HG02763 (cell line): ENCODE data around the gene THBS3.
"Not testable (repeated sequence)": the region's sequence is repeated elsewhere in the genome, so short reads cannot be mapped to it uniquely, and the experiment has no call there.

ENCODE experiments used
- ATAC-seq: cut with Tn5 transposase; IDR thresholded peaks from one replicate; pipeline ENCODE4 v1.9.1; 2021; ENCODE audit warnings: mild to moderate bottlenecking, moderate library complexity; ENCODE audit not compliant: unreplicated experiment

Gene THBS3

GRCh38 chr1:155192346-155193274, 15.1 kb downstream of the THBS3 start:
- no peak for ATAC-seq

- no peak for ATAC-seq
Observed at GRCh38 chr1:155191904-155192303, 15.8 kb downstream of the THBS3 start.

GRCh38 chr1:155189926-155190325, 17.8 kb downstream of the THBS3 start:
- not testable (repeated sequence) for ATAC-seq

- ATAC-seq = no peak
Observed at GRCh38 chr1:155188268-155188667, 19.4 kb downstream of the THBS3 start.

- no peak for ATAC-seq
Observed at GRCh38 chr1:155187456-155187891, 20.2 kb downstream of the THBS3 start.

GRCh38 chr1:155186794-155187455, 20.8 kb downstream of the THBS3 start:
- ATAC-seq = no peak

GRCh38 chr1:155186067-155186793, 21.5 kb downstream of the THBS3 start:
- ATAC-seq = no peak

- no peak for ATAC-seq
Observed at GRCh38 chr1:155185783-155186066, 22.0 kb downstream of the THBS3 start.

- ATAC-seq = peak; percentile 75
Observed at GRCh38 chr1:155184835-155185782, 22.6 kb downstream of the THBS3 start.

- no peak for ATAC-seq
Observed at GRCh38 chr1:155184351-155184811, 23.3 kb downstream of the THBS3 start.

GRCh38 chr1:155183775-155184221, 23.9 kb downstream of the THBS3 start:
- ATAC-seq = no peak

- ATAC-seq = no peak
Observed at GRCh38 chr1:155182052-155182550, 25.6 kb downstream of the THBS3 start.

GRCh38 chr1:155181371-155182051, 26.2 kb downstream of the THBS3 start:
- no peak for ATAC-seq

- ATAC-seq = no peak
Observed at GRCh38 chr1:155179112-155180031, 28.3 kb downstream of the THBS3 start.

- ATAC-seq = no peak
Observed at GRCh38 chr1:155178441-155179111, 29.1 kb downstream of the THBS3 start.

- ATAC-seq = no peak
Observed at GRCh38 chr1:155177918-155178281, 29.8 kb downstream of the THBS3 start.

GRCh38 chr1:155177192-155177917, 30.3 kb downstream of the THBS3 start:
- no peak for ATAC-seq
